ENCODE measurements around the gene XRCC5.

- TF ChIP-seq POLR2A (IDR thresholded peaks at IDR 0.05) (no peak), CTCF (IDR thresholded peaks at IDR 0.05) (no peak)
These were observed 74.3 kb downstream of the XRCC5 start for GRCh38 chr2:216183462-216183861.

All from testis (tissue), 2 donors.